ELR (cell line): ENCODE data around the gene ZGRF1.
"Not testable (repeated sequence)": the region's sequence is repeated elsewhere in the genome, so short reads cannot be mapped to it uniquely, and the experiment has no call there.

Experiments used
- DNase-seq: peaks from one replicate; pipeline ENCODE4 v3.0.0-alpha.2; 2015; ENCODE audit warnings: low read depth

The ZGRF1 gene

GRCh38 chr4:112557676-112558411, 78.9 kb downstream of the ZGRF1 start:
- no peak for DNase-seq

DNA sequence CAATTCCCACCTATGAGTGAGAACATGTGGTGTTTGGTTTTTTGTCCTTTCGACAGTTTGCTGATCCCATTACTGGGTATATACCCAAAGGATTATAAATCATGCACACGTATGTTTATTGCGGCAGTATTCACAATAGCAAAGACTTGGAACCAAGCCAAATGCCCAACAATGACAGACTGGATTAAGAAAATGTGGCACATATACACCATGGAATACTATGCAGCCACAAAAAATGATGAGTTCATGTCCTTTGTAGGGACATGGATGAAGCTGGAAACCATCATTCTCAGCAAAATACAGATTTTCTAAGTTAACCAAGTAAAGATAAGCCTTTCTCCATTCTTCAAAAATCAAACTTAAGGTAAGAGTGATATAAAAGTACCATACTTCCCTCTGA, 82.4 kb downstream of the ZGRF1 start:
- DNase-seq: not testable (repeated sequence)

DNA sequence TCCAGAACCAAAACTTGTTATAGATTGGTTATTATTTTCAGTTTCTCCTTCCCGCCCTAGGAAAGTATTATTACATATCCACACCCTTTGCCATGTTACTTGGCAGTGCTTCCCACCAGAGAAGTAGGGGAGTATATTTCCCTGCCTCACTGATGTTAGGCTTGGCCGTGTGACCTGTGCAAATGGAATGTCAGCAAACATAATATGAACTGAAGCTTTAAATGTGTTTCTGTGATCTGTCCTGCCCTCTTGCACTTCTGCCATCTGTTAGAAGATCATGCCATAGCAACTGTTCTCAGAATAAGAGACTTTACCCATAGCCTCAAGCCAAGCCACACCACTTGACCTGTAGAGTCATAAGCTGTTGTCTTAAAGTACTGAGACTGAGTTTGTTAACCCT, 84.0 kb downstream of the ZGRF1 start:
- DNase-seq: peak; percentile 73

DNA sequence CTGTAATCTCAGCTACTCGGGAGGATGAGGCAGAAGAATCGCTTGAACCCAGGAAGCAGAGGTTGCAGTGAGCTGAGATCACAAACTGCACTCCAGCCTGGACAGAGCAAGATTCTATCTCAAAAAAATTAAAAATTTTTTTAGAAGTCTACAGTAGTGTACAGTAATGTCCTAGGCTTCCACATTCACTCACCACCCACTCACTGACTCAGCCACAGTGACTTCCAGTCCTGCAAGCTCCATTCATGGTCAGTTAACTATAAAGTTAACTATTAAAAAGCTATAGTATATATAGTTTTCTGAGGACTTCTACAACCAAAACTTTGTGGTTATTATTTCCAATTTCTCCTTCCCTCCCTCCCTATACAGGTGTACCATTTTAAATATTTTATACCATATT, 86.0 kb downstream of the ZGRF1 start:
- peak; percentile 75 for DNase-seq

DNA sequence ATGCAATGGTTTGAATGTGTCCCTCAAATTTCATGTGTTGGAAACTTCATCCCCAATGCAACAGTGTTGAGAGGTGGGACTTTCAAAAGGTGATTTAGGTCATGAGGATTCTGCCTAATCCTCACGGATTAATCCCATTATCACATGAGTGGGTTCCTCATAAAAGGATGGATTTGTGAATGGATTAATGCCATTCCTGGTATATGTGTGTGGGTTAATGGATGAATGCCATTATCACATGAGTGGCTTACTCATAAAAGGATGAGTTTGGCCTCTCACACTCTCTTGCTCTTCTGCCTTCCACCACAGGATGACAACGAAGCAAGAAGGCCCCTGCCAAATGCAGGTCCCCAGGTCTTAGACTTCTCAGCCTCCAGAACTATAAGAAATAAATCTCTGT, 90.2 kb downstream of the ZGRF1 start:
- DNase-seq: no peak

DNA sequence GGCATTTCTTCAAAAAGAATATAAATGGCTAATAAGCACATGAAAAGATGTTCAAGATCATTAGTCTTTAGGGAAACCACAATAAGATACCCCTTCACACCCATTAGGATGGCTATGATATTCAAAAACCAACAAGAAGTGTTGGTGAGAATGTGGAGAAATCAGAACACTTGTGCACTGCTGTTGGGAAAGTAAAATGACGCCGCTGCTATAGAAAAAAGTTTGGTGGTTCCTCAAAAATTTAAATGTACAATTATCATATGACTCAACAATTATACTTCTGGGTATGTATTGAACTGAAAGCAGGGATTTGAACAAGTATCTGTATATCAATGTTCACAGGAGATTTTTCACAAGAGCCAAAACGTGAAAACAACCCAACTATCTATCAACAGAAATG, 91.4 kb downstream of the ZGRF1 start:
- no peak for DNase-seq

DNA sequence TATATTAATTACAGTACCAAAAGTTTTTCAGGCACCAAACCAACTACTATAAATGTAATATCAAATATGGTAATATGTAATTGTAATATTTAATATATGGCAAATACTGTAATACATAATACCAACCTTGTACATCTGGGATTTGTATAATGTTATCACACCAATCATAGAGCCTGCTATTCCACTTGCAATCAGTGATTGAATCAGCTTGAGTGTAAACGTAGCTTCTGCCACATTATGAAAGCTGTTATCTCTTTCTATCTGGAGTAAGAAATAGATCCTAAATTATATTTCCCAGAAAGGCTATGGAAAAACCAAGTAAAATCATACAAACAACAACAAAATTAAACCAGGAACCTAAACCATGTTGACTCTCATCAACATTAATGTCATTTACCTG, 96.0 kb downstream of the ZGRF1 start:
- no peak for DNase-seq

DNA sequence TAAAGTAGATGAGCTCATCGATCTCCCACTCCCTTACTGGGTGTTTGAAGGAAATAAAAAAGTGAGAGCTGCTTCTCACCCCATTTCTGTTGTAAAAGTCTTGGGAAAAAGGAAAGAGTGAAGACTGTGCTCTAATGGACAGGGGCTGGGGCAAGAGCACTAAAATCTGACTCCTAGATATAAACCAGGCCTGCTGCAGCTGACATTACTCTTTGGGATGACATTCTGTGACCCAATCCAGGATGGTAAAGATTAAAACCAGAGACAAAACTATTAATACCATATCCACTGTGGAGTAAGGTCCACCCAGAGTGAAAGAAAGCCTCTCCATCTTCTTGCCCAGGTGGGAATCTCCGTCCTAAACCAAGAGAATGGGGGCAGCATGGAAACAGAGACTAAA, 100.6 kb downstream of the ZGRF1 start:
- DNase-seq: no peak

GRCh38 chr4:112532267-112532666, 104.4 kb downstream of the ZGRF1 start:
- DNase-seq: peak; percentile 64

GRCh38 chr4:112531146-112531545, 105.6 kb downstream of the ZGRF1 start:
- no peak for DNase-seq

DNA sequence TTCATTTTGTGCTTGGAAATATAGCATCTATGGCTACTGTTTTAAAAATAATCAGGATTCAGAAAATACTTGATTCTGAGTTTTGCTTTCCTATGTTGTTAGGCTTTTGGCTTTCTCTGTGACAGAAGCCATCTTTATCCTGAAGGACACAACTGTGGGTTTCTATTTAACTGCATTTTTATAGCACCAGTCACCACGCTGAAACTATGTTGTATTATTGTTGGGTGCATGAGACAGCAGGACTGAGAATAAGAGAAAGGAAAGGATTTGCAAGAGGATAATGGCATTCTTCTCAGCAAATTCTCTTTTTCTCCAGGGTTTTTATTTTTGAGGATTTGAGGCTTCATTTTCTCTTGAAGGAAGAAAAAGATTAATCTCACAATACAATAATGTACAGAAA, 110.6 kb downstream of the ZGRF1 start:
- peak; percentile 31 for DNase-seq

DNA sequence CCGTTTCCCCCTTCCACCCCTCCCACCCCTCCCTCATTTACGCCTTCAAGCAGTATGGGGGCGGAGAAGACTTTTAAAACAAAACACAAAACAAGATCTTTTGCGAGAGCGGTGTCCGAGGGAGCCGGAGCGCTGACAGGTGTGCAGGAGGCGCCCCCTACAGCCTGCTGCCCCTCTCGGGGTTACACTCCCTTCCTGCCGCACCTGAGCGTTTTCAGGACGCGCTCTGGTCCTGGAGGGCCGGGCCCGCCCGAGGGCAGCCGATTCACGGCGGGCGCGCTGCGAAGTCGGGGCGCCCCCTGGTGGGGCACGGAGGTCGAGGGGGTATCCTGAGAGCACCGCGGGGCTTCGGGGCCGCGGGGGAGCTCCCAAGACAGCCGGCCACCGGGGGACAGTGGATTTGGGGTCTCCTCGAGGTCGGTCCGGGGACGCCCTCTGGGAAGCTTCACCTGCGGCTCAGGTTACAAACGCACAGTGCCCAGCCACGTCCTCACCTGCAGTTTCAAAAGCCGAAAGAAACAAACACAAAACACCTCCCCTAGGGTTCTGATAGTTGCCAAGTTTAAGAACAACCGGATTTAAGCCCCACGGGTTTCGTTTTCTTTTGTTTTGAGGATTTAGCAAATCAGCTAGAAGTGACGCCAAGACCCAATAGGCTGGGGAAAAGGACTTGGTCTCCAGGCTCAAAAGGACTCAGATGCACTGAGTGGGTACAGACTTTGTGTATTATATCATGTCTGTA, 112.8 kb downstream of the ZGRF1 start:
- DNase-seq: peak; percentile 58

- DNase-seq: peak; percentile 65
Measured at GRCh38 chr4:112523008-112523721, 113.5 kb downstream of the ZGRF1 start.

GRCh38 chr4:112522431-112522830, 114.3 kb downstream of the ZGRF1 start:
- DNase-seq: not testable (repeated sequence)

GRCh38 chr4:112521123-112522023, 115.3 kb downstream of the ZGRF1 start:
- no peak for DNase-seq

- no peak for DNase-seq
Measured at GRCh38 chr4:112520598-112521122, 116.0 kb downstream of the ZGRF1 start.

- no peak for DNase-seq
Measured at GRCh38 chr4:112519689-112520597, 116.8 kb downstream of the ZGRF1 start.

DNA sequence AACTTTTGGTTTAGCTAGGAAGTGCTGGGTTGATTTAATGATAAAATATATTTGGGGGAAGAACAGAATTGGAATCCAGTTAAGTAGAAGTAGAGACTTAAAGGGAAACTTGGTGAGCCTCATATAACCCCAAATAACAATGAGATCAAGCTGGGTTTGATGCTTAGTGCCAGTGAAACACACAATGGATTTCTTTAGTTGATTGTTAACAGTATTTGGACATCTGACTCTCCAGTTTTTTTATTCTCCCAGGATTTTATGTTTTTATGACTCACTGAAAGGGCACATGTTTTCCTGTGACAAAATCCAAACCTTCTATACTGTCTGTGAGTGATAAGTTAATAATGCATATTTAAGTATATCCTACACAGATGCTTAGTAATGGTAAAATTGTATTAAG, 118.0 kb downstream of the ZGRF1 start:
- DNase-seq: no peak

DNA sequence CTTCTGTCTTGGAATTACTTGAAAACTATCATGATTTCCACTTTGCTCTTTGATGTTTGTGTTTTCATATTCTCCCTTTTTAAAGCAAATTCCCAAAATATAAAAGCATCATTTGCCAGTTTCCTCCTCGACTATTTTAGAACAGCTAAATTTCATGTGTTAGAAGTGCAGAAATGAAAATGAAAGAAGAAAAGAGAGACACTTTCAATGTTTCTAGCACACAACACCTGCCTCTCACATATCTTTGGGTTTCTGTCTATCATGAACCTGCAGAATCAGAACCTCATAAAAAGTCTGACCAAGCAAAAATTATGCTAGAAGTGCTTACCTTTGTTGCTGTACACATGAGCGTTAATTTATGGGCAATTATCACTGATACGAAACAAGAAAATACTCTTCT, 118.8 kb downstream of the ZGRF1 start:
- no peak for DNase-seq

- peak; percentile 22 for DNase-seq
Measured at GRCh38 chr4:112517067-112517634, 119.6 kb downstream of the ZGRF1 start.
